GM21367 (cell line): Measurements from ENCODE around the gene LPAR2.
"Not testable (repeated sequence)": the region's sequence is repeated elsewhere in the genome, so short reads cannot be mapped to it uniquely, and the experiment has no call there.

ENCODE experiments used
- ATAC-seq: cut with Tn5 transposase; IDR thresholded peaks from one replicate; pipeline ENCODE4 v1.9.1; 2021; ENCODE audit not compliant: unreplicated experiment

LPAR2 gene

DNA sequence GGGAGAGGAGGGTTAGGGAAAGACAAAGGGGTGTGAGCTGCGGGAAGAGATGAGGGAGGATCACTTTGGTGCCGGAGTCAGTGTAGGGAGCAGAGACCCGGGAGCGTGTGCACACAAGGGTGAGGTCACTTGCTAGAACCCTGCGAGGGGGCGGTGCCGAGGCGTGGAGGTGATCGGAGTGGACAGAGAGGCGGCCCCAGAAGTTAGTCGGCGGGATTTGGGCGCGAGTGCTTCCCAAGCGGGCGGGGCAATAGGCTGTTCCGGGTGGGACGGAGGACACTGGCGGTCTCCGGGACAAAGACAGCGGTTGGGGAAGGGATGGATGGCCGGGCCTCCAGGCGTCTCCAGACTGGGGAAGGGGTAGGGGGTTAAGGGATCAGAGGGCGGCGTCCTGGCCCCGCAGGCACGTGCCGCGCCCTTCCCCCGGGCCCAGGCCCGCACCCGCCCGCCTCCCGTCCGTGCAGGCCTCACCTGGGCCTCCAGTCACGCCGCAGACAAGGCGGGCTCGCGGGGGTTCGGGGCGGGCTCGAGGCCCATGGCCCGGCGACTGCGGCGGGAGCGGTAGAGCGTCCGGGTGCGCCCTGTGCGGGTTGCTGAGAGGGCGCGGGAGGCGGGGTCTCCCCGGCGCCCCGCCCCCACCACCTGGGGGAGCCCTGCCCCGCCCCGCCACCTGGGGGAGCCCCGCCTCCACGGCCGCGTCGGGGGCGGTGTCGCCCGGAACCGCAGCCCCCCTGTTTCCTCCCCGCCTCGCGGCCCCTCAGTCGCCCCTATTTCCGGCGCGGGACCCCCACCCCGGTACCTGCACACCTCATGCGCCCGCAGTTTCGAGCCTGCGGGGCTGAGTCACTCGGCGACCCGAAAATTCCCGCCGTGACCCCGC is at the start of gene LPAR2:
TSS of gene LPAR2 (minus strand) at position 600 of the 880 bp plus-strand sequence. CDS start 945 bp downstream, outside the sequence.
- ATAC-seq: no peak

DNA sequence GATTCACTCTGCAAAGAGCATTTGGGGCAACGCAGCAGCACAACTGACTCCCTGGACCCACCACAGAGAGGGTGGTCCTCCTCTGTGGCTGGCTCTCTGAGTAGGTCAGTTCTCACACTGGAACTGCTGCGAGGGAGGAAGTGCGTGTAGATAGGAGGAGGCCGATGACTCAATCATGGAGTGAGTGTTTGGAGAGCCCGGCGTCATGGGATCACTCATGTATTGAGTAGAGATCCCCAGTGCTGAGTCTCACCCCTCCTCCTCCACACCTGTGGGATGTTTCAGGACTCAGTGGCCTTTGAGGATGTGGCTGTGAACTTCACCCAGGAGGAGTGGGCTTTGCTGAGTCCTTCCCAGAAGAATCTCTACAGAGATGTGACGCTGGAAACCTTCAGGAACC is 49.6 kb upstream of the LPAR2 start:
- no peak for ATAC-seq

DNA sequence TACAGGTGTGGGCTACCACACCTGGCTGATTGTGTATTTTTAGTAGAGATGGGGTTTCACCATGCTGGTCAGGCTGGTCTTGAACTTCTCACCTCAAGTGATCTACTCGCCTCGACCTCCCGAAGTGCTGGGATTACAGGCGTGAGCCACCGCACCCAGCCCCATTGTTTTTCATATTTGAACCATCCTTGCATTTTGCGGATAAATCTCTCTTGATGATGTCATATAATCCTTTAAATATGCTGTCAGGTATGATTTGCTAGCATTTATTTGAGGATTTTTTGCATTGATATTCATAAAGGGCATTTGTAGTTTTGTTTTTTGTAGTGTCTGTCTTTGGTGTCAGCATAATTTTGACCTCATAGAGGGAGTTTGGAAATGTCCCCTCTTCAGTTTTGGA is 46.3 kb upstream of the LPAR2 start:
- ATAC-seq: no peak

DNA sequence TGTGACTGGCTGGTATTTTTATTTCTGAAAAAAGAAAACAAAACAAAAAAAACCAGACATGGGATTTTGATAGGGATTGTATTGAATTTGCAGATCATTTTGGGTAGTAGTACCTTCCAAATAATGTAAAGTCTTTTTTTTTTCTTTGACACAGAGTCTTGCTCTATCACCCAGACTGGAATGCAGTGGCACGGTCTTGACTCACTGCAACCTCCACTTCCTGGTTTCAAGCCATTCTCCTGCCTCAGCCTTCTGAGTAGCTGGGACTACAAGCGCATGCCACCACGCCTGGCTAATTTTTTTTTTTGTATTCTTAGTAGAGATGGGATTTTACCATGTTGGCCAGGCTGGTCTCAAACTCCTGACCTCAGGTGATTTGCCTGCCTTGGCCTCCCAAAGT is 44.8 kb upstream of the LPAR2 start:
- no peak for ATAC-seq

DNA sequence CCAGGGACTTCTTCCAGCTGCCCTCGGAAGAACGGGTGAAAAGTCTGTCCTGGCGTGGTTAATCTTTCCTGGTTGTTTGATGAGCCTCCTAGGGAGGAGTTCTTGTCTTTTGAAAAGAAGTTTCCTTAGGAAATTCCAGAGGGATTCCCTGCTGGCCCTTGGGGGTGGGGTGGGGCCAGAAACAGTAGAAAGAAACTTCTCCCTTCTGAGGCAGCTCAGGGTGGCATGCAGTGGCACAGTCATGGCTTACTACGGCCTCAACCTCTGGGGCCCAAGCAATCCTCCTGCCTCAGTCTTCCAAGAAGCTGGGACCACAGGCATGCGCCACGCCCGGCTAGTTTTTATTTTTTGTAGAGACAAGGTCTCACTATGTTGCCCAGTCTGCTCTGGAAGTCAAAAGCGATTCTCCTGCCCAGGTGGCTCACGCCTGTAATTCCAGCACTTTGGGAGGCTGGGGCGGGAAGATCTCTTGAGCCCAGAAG is 42.1 kb upstream of the LPAR2 start:
- no peak for ATAC-seq

DNA sequence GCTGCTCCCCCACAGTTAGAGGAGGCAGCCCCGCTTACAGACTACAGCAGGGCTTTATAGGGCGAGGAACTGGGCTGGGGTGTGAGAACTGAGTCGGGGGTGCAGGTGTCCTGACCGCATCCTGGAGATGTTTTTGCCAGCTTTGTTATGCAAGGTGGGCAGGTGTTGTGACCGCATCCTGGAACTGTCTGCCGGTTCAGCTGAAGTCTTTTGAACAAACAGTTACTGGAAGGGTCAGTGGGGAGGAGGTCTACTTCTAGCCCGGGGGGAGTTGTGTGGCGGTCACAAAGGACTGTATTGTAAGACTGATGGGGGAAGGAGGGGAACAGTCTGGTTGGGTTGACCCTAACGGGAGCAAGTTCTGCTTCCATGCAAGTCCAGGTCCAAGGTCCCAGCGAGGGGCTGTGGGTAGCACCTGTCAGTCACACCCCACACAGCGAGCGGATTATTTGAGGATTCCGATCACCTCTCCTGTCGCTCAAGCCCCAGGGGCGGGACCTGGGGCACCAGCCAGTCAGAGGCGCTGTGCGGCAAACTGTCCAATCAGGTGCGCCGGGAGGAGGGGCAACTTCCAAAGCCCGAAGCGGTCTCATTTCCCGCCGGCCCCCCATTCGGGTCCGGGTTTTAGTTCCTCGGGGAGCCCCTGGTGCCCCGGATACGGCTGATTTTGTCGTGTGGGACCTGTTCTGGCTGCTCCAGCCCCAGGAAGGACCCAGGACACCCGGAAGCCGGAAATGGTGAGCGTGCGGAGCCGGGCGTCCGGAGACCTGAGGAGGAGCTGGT is 40.4 kb upstream of the LPAR2 start, which contains the start of gene ZNF101:
TSS of gene ZNF101 (plus strand) at position 610 of the 783 bp plus-strand sequence. CDS start at position 735, 125 bp downstream.
- ATAC-seq: peak; percentile 54

DNA sequence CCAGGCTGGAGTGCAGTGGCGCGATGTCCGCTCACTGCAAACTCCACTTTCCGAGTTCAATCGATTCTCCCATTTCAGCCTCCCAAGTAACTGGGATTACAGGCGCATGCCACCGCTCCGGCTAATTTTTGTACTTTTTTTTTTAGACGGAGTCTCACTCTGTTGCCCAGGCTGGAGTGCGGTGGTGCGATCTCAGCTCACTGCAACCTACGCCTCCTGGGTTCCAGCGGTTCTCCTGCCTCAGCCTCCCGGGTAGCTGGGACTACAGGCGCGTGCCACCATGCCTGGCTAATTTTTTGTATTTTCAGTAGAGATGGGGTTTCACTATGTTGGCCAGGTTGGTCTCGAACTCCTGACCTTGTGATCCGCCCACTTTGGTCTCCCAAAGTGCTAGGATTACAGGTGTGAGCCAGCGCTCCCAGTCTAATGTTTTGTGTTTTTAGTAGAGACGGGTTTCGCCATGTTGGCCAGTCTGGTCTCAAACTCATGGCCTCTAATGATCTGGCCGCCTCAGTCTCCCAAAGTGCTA is 37.5 kb upstream of the LPAR2 start:
- not testable (repeated sequence) for ATAC-seq

DNA sequence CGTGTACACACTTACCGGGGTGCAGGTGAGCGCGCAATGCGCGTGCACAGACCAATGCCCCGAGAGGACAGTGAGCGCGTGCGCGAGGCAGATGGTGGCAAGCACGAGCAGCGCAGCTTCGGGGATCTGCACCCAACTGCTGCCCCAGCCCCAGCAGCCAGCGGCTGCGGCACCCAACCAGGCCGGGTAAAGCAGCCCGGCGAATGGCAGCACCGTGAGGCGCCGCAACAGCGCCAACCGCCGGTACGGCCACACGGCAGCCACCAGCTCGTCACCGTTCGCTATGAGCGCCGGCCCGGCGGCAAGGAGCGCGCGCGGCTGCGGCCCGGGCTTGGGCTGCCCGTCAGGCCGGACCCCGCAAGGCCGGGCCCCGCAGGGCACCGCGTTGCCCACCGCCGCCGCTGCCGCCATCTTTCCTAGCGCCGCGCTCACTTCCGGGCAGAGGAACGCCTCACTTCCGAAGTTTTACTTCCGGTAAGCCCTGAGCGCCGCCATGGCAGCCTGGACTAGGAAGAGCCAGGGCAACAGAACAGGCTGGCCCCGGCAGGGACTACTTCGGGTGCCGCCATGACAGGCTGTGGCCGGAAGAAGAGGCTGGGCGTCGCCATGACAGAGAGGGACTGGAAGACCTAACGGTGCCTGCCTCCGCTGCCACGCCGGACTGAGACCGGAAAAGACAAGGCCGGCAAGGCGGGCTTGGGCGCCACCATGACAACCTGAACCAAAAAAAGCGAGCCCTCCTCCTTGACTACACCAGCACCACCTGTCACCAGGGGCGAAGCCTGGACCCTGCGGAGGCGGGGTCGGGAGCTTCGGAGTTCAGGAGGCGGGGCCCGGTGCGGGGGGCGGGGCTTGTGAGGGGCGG is 35.5 kb upstream of the LPAR2 start, which contains the start of gene ATP13A1:
TSS of gene ATP13A1 (minus strand) at position 421 of the 865 bp plus-strand sequence. CDS start at position 411, 10 bp downstream.
- ATAC-seq: peak; percentile 46

DNA sequence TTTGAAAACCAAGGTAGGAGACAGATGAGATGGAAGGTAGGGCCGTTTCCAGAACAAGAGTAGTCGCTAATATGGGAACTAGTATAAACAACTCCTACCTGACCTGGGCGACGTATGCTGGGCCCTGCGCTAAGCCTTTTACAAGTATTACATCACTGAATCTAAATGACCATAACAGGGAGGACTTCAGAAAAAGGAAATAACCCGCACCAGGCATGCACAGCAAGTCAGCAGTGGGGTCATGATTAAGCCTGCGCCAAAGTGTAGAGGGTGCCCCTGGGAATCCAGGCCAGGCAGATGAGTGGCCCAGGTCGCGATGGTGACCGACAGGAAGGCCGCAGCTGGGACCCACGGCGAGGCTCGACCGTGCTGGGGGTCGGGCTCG is 34.8 kb upstream of the LPAR2 start:
- no peak for ATAC-seq

DNA sequence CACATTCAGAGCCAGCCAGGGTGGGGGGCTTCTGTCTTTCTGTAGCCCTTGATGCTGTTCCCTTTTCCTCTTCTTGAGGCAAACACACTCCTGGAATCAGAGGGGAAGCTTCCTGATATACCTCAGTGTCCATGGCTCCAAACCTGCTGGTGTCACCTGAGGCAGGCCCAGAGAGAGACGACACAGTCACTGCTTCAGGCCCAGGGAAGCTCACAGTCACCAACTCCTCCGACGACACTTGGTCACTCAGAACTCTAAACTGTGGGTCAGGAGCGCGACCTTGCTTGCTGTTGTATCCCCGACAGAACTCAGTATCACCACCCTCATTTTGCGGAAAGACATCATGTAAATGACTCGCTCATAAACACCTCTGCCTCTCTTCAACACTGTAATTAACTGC is 34.3 kb upstream of the LPAR2 start:
- ATAC-seq: no peak

DNA sequence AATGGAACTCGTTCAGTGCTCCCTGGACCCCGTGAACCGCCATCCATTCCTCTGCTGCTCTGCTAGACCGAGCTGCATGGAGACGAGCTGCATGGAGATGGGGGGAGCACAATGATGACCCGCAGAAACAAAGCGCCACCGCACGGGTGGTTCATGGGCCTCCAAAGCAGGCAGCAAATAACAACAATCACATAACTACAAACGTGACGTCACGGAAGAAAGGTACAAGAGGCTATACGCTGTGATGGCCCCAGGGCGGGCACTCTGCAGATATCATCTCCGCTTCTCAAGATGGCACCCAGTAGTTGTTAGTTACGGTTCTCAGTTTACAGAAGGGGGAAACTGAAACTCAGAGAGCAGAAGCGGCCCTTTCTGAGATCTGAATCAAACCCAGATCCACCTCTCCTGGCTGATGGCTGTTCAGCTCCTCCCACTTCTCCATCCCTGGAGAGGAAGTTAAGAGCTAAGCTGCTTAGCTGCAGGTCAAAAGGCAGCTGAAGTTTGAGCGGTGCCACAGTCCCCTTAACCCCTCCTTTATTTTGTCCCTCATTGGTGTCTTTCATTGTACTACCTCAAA is 33.7 kb upstream of the LPAR2 start:
- peak; percentile 38 for ATAC-seq

DNA sequence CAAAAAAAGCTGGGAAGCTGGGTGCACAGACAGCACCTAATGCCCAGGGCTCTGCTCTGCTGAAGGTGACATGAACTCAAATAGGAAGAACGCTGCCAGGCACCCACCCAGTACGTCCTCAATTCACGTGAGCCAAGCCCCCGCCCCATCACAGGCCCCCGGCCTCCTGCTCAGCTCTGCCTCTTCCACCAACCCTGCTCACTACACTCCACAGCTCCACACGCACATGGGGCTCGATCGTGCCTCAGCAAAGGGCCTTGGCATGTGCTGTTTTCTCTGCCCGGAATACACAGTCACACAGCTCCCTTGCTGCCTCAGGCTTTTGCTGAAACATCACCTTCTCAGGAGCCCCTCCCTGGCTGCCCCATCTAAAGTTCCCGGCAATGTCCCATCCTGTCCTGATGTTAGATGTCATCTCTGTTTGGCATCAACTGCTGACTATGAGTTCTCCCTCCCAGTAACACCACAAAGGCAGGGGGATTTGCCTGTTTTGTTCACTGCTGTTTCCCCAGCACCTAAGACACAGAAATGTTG is 33.2 kb upstream of the LPAR2 start:
- no peak for ATAC-seq

DNA sequence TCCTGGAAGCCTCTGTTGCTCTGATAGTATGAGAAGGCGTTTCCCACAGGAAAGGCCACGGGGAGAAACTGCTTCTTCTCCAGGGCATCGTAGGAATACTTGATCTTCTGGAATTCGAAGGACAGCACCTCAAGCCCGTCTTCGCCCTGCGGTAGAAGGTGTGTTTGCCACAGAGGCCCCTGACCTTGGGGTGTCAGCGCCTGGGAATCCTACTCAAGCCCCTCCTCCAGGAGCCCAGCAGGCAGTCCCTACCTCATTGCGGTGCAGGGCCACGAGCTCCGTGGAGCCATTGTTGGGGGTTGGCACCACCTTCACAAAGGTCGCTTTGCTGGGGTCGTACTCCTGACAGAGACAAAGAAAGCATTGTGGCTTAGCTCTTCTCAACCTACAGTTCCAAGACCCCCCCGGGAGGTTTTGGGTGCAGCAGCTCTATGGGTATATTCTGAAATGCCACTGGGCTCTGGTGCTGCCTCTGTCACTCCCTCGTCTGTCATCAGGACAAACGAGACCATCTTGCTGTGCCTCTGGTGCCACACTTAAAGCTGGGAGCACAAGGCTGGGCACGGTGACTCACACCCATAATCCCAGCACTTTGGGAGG is 31.7 kb upstream of the LPAR2 start:
- no peak for ATAC-seq

DNA sequence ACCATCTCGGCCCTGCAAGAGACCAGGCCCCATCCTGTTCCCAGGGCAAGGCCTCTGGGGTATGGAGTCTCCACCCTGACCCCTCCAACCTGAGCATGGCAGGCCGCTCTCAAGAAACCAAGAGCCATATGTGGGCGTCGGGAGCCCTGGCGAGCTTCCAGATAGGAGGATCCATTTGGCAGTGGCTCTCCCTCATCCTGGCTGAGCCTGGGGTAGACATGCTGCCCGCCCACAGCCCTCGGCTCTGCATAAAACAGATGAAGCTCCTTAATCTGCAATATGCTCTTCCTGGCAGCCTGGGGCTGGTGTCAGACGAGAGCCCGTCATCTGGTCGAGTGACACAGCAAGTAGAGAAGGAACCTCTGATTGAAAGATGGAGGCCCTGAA is 29.4 kb upstream of the LPAR2 start:
- ATAC-seq: no peak

DNA sequence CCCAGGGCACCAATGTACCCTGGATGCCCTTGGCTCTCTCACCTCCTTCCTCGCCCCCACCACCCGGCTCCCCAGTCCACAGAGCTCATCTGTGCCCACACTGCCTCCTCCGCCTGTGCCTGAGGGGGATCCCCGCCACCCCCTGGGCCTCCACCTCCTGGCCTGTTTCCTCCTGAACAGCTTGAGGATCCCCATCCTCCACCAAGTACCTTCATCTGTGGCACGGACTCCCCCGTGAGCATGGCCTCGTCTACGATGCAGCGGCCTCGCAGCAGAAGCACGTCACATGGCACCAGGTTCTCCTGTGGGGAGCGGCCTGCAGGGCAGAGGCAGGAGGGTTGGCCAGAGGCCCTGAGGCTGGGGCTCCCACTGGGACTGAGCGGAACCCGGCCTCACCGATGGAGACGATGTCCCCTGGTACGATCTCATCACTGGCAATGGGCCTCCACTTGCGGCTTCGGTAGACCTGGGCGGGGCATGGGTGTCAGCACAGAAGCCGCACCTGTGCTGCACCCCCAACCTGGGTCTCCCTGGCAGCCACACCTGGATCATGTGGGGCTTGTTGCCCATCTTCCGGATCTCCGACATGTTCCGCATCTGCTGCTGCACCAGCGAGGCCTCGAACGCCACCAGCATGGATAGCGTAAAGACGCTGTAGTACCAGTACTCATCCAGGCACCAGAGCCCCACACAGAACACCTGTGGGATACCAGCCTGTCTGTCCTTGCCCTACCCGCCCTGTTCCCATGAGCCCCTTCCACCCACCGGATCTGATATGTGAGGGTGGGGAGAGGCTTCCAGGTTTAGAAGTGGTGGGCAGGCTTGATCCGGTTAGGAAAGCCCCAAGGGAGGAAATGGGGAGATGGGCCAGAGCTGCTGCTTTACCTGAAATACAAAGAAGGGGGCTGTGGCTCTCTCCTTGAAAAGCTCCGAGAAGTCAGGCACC is 28.7 kb upstream of the LPAR2 start:
- no peak for ATAC-seq

DNA sequence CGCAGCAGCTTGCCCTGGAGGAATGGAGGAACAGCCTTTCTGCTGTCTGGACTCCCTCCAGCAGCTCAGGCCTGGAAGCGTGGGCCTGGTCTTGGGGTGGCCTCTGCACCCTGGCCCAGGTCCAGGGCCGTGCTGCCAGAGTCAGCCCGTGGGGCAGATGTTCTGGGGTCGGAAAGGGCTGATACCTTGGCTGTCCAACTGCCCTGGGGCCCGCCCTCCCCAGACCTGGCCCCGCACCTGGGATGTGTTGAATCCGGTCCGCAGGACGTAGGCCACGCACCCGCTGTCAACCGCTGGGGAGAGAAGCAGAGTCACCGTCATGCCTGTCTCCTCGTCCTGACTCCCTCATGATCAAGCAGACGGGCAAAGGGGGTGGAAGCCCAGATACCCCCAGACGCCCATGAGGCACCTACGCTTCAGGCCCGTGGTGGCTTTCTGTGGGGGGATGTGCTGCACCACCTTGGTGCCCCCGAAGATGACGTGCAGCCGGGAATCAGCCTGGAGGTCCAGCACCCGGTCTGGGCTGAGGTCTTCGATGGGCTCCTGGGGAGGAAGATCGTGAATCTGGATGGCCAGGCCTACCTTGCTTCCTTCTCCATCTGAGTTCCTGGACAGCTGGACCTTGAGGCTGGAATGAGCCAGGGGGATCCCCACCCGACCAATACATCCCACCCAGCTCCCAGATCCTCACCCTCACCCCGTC is 27.8 kb upstream of the LPAR2 start:
- ATAC-seq: no peak

DNA sequence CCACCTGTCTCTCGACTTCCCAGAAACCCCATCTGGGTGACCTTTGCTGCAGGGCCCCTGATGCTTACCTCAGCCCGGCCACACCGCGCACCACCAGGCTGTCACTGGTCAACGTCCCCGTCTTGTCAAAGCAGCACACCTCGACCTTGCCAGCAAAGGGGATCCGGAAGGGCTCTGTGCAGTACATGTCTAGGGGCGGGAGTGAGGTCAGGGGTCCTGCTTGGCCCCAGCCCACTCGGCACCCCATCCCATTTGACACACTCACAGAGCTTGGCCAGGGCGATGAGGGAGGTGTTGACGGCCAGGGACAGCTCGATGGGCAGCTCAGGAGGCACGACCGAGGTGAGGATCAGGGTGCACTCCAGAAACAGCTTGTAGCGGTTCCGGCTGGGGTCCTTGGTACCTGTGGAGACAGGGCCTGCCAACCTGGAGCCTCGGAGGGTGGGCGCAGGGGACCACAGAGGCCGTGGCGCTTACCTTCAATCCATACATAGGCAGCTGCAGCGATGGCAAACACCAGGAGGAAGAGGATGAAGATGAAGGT is 27.1 kb upstream of the LPAR2 start:
- no peak for ATAC-seq
